Measurements from ENCODE around the gene CNN3. TPM values are rescaled to one million over a fixed set of nuclear protein-coding genes. Genes with fewer than 3 reads are reported as not detected.

The CNN3 gene
- total RNA-seq, 1 donor from 2014 or later = 215 TPM

DNA sequence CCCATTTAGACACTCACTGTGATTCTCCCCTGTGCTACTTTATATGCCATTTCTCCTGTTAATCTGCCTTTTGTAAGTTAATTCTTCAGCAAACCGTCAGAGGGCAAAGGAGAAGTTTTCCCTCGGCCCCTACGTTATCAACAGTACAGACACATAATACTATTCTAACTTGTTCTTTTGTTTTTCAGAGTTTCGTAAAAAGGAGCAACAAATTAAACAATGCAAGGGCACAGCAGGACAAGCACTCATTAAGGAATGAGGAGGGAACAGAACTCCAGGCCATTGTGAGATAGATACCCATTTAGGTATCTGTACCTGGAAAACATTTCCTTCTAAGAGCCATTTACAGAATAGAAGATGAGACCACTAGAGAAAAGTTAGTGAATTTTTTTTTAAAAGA, 32.3 kb downstream of the CNN3 start:
- no peak for ATAC-seq
- intact Hi-C loops (cut with DNase I) = no loop called here
- Histone ChIP-seq H3K9me3 (no peaks in the 10 kb centered on the region), H3K27me3 (no peaks in the 10 kb centered on the region), H3K27ac (no peak overlapping the region), H3K4me3 (no peak overlapping the region), H3K36me3 (peaks cover 68% of the 10 kb centered on the region), H3K4me1 (peaks cover 11% of the 10 kb centered on the region)
- TF ChIP-seq, protein P1, sequence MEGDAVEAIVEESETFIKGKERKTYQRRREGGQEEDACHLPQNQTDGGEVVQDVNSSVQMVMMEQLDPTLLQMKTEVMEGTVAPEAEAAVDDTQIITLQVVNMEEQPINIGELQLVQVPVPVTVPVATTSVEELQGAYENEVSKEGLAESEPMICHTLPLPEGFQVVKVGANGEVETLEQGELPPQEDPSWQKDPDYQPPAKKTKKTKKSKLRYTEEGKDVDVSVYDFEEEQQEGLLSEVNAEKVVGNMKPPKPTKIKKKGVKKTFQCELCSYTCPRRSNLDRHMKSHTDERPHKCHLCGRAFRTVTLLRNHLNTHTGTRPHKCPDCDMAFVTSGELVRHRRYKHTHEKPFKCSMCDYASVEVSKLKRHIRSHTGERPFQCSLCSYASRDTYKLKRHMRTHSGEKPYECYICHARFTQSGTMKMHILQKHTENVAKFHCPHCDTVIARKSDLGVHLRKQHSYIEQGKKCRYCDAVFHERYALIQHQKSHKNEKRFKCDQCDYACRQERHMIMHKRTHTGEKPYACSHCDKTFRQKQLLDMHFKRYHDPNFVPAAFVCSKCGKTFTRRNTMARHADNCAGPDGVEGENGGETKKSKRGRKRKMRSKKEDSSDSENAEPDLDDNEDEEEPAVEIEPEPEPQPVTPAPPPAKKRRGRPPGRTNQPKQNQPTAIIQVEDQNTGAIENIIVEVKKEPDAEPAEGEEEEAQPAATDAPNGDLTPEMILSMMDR (IDR thresholded peaks at IDR 0.05) = no peak
- DNase-seq = no peak

DNA sequence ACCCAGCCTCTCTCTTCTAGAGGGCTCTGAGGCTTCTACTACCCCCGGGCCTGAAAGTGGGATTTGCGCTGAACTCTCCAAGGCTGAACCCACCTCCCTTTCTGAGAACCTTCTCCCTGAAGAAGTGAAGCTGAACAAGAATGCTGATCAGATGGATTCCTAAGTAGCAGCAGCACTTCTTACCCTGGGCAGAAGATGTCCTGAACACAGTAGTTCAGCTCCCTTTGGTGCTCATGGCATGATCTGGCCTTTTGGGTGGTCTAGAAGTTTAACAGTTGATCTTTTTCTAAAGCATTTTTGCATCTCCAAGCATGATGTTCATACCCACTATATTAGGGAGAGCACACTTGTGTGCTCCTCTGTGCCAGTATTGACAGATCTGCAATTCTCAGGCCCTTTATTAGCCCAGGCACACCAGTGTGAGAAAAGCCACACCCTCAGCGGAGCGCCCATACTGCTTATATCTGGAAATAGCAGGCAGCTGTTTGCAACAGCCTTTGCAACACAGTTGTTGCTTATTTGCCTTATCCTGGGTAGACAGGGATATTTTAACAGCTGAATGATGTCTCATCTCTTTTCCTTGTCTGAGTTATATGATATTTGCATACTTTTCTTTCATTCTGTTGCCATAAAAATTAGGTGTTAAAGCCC, 34.2 kb downstream of the CNN3 start:
- ATAC-seq = no peak
- peaks cover 49% of the 10 kb centered on the region for H3K36me3 ChIP-seq
- TF ChIP-seq, protein P1 (IDR thresholded peaks at IDR 0.05) = no peak

DNA sequence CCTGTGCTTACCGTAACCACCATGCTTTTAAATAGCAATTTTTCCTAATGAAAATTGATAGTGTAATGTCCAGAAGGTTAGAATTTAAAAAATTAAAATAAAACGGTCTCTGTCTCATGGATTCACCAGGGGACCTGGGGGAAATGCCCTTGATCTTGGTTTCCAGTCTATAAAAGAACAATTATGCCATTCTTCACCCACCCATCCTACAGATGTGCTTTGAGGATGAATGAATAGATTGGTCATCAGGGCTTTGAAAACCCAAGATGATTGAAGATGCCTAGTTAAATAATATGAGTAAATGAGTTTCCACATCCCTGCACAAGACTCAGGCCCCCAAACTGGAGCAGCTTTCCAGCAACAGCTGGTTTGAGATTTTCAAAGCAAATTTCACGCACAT, 38.7 kb downstream of the CNN3 start:
- no peak overlapping the region for H3K27ac ChIP-seq
- H3K9me3 ChIP-seq = no peaks in the 10 kb centered on the region
- ATAC-seq (no peak), DNase-seq (no peak)
- H3K36me3 ChIP-seq = peaks cover 15% of the 10 kb centered on the region
- H3K27me3 ChIP-seq = no peaks in the 10 kb centered on the region
- no peak overlapping the region for H3K4me3 ChIP-seq
- intact Hi-C loops (cut with DNase I) = no loop called here
- TF ChIP-seq, protein P1 (IDR thresholded peaks at IDR 0.05) = no peak
- peaks cover 17% of the 10 kb centered on the region for H3K4me1 ChIP-seq

More for the DNA sequence above, 34.2 kb downstream of the CNN3 start:
- no peak for DNase-seq
- Histone ChIP-seq H3K9me3 (no peaks in the 10 kb centered on the region), H3K27me3 (no peaks in the 10 kb centered on the region), H3K4me3 (no peak overlapping the region), H3K27ac (no peak overlapping the region), H3K4me1 (no peaks in the 10 kb centered on the region)
- intact Hi-C loops (cut with DNase I) = no loop called here

DNA sequence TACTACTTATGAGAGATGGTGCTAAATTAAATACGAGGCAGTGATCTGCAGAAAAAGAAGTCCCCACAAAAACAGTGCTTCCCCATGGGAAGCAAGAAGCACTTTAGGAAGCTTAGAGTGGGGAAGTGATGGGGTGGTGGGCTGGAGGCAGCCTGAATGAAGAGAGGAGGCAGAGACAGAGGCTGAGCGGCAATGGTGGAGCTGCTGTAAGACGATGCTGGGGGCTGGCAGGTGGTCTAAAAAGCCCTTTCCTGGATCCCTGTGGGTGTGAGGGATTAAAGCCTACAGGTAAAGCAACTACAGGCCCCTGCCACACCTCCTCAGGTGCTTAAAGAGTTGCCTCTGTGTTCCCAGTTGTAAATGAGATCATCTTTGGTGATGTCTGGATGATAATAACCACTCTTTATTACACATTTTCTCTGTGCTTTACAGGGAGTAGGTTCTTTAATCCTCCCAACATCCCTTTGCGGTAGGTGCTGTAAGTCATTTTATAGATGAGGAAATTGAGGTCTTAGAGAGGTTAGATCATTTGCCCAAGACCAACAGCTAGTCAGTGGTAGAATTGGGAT, 39.2 kb downstream of the CNN3 start:
- intact Hi-C loops (cut with DNase I) = no loop called here
- H3K36me3 ChIP-seq = peaks cover 13% of the 10 kb centered on the region
- DNase-seq = no peak
- TF ChIP-seq, protein P1 (IDR thresholded peaks at IDR 0.05) = no peak
- peaks cover 18% of the 10 kb centered on the region for H3K4me1 ChIP-seq
- H3K27me3 ChIP-seq = no peaks in the 10 kb centered on the region
- H3K9me3 ChIP-seq = no peaks in the 10 kb centered on the region
- no peak for ATAC-seq
- H3K4me3 ChIP-seq = no peak overlapping the region
- H3K27ac ChIP-seq = no peak overlapping the region

DNA sequence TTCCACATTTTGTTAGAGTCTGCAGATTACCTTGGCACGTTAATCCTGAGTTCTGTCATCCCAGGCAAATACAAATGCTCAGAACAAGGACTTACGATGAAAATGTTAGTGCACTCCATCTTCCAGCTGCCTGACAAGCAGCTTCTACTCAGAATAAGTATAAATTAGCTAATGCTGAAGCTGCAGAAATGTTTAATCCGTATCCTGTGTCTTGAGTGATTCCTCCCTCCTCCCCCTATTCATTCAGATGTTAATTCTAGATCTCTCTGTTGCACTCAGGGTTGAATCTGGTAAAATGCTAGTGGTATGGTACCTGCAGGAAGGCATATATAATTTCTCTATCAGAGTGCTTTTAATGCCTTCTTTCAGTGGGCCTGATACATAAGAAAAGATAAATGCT, 39.8 kb downstream of the CNN3 start:
- Histone ChIP-seq H3K9me3 (no peaks in the 10 kb centered on the region), H3K36me3 (peaks cover 7% of the 10 kb centered on the region), H3K27ac (no peak overlapping the region), H3K4me3 (no peak overlapping the region), H3K27me3 (no peaks in the 10 kb centered on the region), H3K4me1 (peaks cover 18% of the 10 kb centered on the region)
- ATAC-seq (no peak), DNase-seq (no peak)
- TF ChIP-seq, protein P1 (IDR thresholded peaks at IDR 0.05) = no peak
- intact Hi-C loops (cut with DNase I) = no loop called here

Data from upper lobe of right lung (tissue), 1 donor.